Hematopoietic multipotent progenitor cell (in vitro differentiated cells): Measurements from ENCODE around the gene ANKRD60. TPM values are rescaled to one million over a fixed set of nuclear protein-coding genes. Genes with fewer than 3 reads are reported as not detected.

Experiments
- DNase-seq, 3 donors: peaks; one replicate each; pipeline ENCODE4 v3.0.0-alpha.2; 2011 to 2015; ENCODE audit warnings: low read depth in 2 of 3, low spot score in 2 of 3
- total RNA-seq: library from RNA; depleted of rRNA; stranded (reverse); fragments of >200 nt; gene quantifications from one replicate; pipeline ENCODE4 v1.2.3, GENCODE V29; 2012

Gene ANKRD60
- total RNA-seq, result not detected

- peak in 2 of 3 donors; percentile 30 to 41 for DNase-seq
Measured at GRCh38 chr20:58228484-58229197, at the start of gene ANKRD60. ANKRD60 (minus strand) TSS chr20:58228653; CDS start chr20:58228653, 0 bp downstream.

- no peak for DNase-seq
Measured at GRCh38 chr20:58277578-58278472, 49.4 kb upstream of the ANKRD60 start.

GRCh38 chr20:58277107-58277506 is 48.7 kb upstream of the ANKRD60 start:
- DNase-seq, result no peak

- no peak for DNase-seq
Measured at GRCh38 chr20:58274384-58274783, 45.9 kb upstream of the ANKRD60 start.

- no peak for DNase-seq
Measured at GRCh38 chr20:58271606-58272351, 43.3 kb upstream of the ANKRD60 start.

GRCh38 chr20:58268936-58269619 is 40.6 kb upstream of the ANKRD60 start:
- DNase-seq, result no peak

GRCh38 chr20:58268421-58268821 is 40.0 kb upstream of the ANKRD60 start:
- no peak for DNase-seq

- no peak for DNase-seq
Measured at GRCh38 chr20:58267389-58268215, 39.1 kb upstream of the ANKRD60 start.

GRCh38 chr20:58264271-58264670 is 35.8 kb upstream of the ANKRD60 start:
- DNase-seq, result no peak

GRCh38 chr20:58261660-58262059 is 33.2 kb upstream of the ANKRD60 start:
- no peak for DNase-seq

- DNase-seq, result no peak
Measured at GRCh38 chr20:58260006-58260405, 31.6 kb upstream of the ANKRD60 start.

GRCh38 chr20:58256842-58257241 is 28.4 kb upstream of the ANKRD60 start:
- DNase-seq, result no peak

GRCh38 chr20:58256307-58256706 is 27.9 kb upstream of the ANKRD60 start:
- no peak for DNase-seq

- no peak for DNase-seq
Measured at GRCh38 chr20:58254890-58255289, 26.4 kb upstream of the ANKRD60 start.

- no peak for DNase-seq
Measured at GRCh38 chr20:58251979-58252591, 23.6 kb upstream of the ANKRD60 start.

GRCh38 chr20:58251348-58251978 is 23.0 kb upstream of the ANKRD60 start:
- no peak for DNase-seq

GRCh38 chr20:58246346-58246745 is 17.9 kb upstream of the ANKRD60 start:
- peak in 1 of 3 donors; percentile 15 for DNase-seq

GRCh38 chr20:58245931-58246330 is 17.5 kb upstream of the ANKRD60 start:
- no peak for DNase-seq
